NCI-H187 (cell line): ENCODE data around the gene SPTBN1.
"Not testable (repeated sequence)": the region's sequence is repeated elsewhere in the genome, so short reads cannot be mapped to it uniquely, and the experiment has no call there.

ENCODE experiments used
- DNase-seq, 2 experiments: peaks; one replicate each; lab custom pipeline; 2025; lab: John Stamatoyannopoulos, UW

The SPTBN1 gene

DNA sequence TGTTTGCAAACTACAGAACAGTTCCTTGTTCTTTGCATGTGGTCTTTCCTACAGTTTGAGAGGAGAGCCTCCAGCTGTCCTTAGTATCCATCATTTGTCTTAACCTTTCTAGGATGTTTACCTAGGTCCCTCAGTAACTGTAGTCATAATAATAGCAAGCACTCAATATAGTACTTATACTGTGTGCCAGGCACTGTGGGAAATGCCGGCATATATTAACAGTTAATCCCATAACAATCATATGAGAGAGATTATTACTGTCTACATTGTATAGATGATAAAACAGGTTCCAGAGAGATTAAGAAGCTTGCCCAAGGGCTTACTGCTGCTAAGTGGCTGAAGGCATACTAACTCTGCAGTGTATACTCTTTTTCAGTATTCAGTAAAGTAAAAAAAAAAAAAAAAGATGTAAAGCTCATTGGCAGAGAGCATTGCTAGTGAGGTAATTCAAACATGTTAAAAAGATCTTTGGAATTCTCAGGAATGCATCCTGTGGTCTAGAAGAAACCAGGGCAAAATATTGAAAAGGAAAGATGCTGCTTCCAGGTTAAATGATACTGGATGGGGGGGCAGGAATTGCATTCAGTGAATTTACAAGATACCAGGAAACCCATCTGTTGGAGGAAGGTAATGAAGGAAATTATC lies 72.3 kb downstream of the SPTBN1 start:
- DNase-seq: no peak

DNA sequence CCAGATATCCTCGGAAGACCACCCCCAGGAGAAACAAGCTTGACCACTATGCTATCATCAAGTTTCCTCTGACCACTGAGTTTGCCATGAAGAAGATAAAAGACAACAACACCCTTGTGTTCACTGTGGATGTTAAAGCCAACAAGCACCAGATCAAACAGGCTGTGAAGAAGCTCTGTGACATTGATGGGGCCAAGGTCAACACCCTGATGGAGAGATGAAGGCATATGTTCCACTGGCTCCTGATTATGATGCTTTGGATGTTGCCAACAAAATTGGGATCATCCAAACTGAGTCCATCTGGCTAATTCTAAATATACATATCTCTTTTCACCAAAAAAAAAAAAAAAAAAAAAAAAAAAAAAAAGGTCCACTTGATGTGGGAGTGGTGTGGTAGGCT lies 73.4 kb downstream of the SPTBN1 start:
- DNase-seq: not testable (repeated sequence)

- no peak for DNase-seq
Measured at GRCh38 chr2:54529935-54530334, 73.8 kb downstream of the SPTBN1 start.

GRCh38 chr2:54531558-54531957 lies 75.4 kb downstream of the SPTBN1 start:
- no peak for DNase-seq

DNA sequence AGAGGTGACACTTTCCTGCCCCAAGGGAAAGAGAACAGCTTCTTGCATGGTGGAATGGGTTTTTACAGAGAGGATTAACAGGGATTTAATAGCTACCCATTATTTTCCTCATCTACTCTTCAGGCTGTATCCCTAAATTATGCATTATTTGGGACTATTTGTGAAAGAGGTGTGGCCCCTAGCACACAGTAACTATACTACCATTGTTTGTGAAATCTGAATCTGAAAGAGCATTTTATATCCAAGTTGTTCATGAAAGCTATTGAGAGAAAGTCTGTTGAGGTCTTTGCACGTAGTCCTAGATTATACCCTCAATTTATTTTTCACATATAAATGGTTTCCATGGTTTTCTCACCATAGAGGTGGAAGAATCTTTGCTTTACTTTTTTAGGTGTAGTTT lies 78.1 kb downstream of the SPTBN1 start:
- no peak for DNase-seq

GRCh38 chr2:54534625-54535024 lies 78.5 kb downstream of the SPTBN1 start:
- no peak for DNase-seq

DNA sequence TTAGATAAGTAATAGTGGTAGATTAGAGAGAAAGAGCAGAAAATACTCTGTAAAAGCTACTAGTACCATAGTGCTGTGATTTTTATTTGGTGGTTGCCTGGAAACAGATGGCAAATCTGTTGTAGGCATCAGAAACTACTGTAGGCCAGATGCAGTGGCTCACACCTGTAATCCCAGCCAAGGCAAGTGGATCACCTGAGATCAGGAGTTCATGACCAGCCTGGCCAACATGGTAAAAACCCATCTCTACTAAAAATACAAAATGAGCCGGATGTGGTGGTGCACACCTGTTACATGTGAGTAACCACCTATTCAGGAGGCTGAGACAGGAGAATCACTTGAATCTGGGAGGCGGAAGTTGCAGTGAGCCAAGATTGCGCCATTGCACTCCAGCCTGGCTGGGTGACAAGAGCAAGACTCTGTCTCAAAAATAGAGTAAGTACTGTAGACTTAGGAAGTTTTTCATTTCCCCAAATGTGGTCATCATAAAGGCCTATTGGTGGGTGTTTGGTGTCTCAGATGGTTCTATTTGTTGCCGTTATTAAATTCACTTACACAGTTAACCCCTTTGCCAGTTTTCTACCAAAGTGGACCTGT lies 79.6 kb downstream of the SPTBN1 start:
- DNase-seq: no peak

DNA sequence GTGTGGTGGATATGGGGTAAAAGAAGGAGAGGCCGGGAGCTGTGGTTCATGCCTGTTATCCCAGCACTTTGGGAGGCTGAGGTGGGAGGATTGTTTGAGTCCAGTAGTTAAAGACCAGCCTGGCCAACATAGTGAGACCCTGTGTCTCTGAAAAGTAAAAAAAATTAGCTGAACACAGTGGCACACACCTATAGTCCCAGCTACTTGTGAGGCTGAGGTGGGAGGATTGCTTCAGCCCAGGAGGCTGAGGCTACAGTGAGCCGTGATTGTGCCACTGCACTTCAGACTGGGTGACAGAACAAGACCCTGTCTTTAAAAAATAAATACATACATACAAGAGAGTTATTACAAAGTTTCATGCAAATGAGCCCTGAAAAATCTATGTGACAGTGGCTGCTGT lies 80.6 kb downstream of the SPTBN1 start:
- no peak for DNase-seq

DNA sequence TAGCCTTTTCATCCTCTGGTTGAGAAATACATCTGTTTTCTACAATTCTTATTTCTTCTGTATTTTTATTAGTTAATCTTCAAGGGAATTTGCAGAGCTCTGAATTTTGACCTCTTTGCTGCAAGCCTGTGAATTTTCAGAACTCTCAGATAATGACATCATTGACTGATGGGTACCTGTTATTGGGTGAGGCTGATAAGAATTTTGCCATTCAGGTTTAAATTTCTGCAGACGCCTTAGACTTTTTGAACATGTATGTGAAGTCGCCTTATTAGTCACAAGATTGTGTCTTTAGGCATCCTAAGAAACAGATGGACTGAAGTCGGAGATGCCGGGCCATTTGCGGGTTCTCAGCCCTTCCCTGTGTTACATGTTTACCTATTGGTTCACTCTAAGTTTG lies 82.4 kb downstream of the SPTBN1 start:
- DNase-seq: no peak

- no peak for DNase-seq
Measured at GRCh38 chr2:54539683-54540082, 83.6 kb downstream of the SPTBN1 start.

- DNase-seq: no peak
Measured at GRCh38 chr2:54540194-54540593, 84.1 kb downstream of the SPTBN1 start.

- DNase-seq: no peak
Measured at GRCh38 chr2:54541995-54542394, 85.9 kb downstream of the SPTBN1 start.

DNA sequence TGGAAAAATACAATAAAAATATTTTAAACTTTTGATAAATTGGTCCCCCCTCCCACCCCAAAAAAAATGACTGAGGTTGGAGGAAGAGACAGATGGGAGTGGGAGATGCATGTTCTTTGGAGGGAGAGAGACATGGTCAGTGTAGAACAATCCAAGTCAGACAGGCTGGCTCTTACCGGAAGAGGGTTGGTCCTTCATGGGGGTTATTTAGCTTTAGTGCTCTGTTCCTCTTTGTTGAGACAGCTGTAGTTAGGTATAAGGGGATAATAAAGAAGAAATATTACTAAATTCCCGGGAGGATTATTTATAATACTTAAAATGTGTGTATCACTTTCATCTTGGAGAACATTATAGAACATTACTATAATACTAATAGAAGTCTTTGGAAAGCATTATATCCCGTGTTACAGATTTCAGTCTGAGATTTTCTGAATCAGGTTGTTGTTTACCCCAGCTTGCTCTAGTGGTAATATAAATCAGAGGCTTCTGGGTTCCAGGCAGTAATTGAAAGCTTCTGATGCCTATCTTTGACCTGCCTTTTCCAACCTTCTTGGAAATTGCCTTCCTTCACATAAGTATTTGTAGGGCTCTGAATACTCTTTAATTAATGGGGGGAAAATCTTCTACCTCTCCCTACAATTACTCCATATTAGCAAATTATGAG lies 87.7 kb downstream of the SPTBN1 start:
- no peak for DNase-seq

DNA sequence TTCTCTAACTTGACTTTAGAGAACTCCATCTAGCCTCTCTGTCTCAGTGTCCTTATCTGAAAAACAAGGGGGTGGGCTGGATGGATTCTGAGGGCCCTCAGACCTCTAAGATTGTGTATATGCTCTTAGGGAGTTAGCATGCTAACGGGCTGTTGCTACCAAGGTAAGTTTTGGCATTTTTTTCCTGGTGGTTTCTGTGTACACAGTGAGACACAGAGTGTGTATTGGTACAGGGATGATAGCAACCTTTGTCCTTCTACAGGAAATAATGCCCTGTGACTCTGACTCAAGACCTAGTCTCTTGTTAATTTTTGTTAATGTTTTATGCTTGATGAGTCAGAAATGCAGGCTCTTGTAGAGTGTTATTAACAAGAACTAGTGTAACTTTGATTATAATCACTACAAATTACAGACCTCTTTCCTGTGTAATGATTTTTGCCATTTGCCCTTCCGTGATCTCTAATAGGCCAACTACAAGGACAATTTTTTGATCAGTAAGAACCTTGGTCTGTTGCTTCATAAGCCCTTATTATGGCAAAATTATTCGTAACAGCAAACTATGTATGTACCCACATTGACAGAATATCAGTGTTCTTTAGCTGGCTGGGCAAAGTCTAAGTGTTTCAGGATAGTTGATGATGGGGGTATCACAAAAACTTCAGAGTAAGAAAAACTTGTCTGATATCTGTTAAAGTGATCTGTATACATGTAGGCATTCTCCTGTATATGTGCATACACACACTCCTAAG lies 89.7 kb downstream of the SPTBN1 start:
- DNase-seq: no peak

DNA sequence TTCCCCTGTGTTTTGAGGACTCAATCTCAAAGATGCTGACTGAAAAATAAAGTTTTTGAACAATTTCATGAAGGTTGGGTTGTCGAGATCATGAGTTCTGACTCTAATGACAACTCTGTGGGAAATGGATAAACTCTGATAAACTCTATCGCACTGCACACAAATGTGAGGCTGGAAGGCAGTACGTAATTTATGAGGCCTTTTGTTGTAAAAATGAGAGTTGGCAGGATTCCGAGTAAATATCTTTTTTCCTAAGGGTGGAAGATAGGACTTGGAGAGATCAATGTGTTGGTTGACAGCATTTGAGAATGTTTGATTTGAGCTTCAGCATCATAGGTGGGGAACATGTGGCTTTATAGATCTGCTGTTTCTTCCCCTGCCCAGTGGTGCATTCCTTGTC lies 90.4 kb downstream of the SPTBN1 start:
- no peak for DNase-seq

- DNase-seq: no peak
Measured at GRCh38 chr2:54546923-54547720, 91.0 kb downstream of the SPTBN1 start.

DNA sequence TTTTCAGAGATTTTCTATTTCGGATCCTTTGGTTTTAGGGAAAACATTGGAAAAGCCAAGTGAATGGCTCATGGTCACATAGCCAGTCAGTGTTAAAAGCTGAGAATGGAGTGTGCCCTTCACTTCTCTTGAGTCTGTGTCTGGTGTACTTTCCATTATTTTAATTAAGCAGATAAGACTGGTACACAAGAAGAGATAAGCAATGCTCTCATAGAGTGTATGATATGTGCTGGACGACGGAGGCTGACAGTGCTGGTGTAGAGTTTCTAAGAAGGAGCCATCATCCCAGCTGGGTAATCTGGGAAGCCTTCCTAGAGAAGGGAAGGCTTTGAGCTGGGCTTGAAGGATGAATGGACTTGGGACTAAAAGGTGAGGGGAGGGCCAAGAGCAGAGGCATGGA lies 93.3 kb downstream of the SPTBN1 start:
- DNase-seq: no peak

DNA sequence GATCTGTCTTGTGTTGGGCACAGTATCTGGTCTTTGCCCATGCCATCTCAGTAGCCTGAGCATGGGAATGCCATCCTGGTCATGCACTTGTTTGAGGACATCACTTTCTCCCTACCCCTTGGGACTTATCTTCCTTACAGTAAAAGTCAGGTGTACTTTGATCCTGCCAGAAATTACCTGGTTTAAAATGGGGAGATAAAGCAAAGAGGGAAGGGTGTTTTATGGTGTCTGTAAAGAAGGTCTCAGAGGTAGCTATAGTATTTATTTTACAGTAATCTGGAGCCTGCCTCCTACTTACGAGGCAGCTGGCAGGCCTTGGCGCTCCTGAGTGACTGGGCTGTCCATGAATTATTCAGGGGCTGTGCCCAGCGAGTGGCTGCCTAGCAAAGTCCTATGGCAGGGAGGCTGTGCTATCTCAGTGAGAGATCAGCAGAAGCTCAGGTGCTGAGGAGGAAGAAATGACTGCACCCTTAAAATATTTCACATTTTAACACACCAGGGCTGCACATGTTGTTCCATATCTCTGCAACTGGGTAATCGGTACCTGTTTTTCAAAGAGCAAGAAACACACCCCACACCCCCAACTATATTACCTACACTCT lies 93.9 kb downstream of the SPTBN1 start:
- DNase-seq: no peak

- DNase-seq: no peak
Measured at GRCh38 chr2:54550547-54550946, 94.4 kb downstream of the SPTBN1 start.

DNA sequence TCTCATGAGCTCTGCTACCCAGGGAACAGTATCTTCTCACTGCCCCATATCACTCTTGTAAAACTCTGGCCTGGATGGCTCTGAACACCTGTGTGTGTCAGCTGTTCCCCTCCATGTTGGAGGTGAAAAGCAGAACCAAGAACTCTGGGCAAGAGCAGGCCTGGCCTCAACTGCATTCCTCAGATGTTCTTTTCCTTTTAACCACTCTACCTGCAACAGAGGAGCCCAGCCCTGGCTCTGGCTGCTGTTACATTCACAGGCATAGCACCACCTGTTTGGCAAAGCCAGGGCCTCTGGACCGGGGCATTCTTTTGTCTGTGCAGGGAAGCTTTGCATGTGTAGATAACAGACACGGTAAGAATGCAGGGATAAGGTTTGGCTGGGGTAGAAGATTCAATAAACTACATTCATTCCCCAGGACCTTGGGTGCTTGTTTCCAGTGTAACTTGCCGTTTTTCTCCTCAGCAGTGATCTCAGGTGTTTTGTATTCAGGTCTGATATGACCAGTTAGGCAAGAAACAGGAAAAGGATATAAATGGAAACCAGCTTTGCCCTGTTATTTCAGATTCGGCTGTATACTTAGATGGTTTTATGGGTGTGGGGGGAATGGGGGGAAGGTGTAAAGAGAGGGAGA lies 95.1 kb downstream of the SPTBN1 start:
- DNase-seq: no peak

- DNase-seq: no peak
Measured at GRCh38 chr2:54553075-54553474, 96.9 kb downstream of the SPTBN1 start.
